Stimulated activated CD4-positive, alpha-beta T cell treated with anti-CD3 and anti-CD28 coated beads, Interleukin-15, amount 100 ng/mL, for 24 hours (primary cell): Measurements from ENCODE around the gene PDXK.

Experiments used
- DNase-seq: peaks from one replicate; pipeline ENCODE4 v3.0.0-alpha.2; 2020

Gene PDXK

DNA sequence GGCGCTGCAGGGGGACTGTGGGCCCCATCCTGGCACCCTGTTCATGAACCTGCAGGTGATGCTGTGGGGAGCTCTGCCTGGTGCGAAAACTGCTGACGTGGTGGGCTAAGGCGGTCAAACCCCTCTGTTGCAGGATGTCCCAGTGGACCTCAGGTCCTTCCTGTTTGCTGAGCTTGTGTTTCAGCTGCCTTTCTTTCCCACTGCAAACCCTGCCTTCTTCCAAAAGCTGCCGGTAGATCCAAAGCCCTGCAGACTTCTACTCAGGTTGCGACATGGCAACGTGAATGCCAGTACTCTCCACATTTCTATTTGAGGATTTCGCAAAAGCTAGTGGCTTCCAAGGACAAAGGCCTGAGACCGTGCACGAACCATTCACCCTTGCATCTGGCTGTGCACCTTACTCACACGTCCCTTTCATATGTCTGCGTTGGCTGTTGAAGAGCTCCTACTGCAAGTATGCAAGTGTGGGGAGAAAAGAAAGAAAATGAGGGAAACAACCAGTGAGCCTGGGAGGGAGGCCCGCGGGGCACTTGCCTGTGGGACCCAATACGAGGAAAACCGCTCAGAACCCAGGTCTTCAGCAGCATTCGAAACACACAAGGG lies 64.3 kb downstream of the PDXK start:
- DNase-seq, result no peak

DNA sequence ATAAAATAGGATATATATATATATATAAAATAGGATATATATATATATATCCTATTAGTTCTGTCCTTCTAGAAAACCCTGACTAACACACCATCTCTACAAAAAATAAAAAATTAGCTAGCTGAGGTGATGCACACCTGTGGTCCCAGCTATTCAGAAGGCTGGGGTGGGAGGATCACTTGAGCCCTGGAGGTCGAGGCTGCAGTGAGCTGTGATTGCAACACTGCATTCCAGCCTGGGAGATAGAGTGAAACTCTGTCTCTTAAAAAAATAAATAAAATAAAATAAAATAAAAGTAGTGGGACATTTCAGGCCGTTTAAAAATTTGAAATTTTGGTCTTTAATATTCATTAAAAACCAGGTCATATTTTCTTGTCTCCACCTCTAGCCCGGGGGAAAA lies 66.2 kb downstream of the PDXK start:
- no peak for DNase-seq

DNA sequence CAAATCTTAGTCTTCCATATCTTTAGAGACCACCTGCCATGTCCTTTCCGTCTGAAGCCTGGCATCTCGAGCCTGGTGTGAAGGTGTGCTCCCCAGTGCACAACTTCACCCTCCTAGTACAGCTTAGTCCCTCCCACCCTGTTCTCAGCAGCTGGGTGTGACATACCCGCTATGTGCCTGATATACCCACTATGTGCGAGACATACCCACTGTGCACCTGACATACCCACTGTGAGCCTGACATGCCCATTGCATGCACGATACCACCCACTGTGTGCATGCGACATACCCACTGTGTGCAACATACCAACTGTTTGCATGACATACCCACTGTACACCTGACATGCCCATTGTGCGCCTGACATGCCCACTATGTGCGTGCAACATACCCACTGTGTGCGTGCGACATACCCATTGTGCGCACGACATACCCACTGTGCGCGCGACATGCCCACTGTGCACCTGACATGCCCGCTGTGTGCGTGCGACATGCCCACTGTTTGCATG lies 67.4 kb downstream of the PDXK start:
- DNase-seq, result no peak

DNA sequence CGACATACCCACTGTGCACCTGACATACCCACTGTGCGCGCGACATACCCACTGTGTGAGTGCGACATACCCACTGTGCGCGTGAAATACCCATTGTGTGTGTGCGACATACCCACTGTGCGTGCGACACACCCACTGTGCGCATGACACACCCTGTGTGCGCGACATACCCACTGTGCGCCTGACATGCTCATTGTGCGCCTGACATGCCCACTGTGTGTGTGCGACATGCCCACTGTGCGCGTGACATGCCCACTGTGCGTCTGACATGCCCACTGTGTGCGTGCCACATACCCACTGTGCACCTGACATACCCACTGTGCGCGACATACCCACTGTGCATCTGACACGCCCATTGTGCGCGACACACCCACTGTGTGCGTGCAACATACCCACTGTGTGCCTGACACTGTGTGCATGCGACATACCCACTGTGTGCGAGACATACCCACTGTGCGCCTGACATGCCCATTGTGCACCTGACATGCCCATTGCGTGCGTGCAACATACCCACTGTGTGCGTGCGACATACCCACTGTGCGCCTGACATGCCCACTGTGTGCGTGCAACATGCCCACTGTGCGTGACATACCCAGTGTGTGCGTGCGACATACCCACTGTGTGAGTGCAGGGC lies 68.0 kb downstream of the PDXK start:
- DNase-seq, result no peak

DNA sequence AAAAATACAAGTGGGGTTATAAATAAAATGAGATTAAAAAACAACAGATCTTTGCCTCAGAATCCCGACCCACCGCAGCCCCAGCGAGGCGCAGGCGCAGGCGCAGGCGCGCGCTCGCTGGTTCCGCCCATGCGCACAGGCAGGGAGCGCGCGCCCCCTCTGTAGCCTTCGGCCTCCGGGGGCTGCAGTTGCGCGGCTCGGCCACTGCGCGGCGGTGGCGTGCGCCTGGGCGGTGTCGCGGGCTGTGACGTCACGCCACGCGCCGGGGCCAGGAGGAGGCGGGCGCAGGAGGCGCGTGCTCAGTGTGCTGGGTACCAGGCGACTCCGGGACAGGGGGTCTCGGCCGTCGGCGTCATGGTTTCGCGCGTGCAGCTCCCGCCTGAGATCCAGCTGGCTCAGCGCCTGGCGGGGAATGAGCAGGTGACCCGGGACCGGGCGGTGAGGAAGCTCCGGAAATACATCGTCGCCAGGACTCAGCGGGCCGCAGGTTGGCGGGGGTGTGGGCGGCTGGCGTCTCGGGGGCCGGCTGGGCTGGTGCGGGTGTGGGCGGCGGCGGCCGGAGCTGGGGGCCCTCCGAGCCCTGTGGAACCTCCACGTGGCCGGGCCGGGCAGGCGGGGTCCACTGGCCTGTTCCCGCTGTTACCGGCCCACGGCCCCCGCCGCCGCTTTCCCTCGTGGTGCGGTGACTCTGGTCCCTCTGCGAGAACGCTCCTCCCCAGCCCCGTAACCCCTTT lies 70.5 kb downstream of the PDXK start, which contains the start of gene RRP1:
Gene RRP1, plus strand, starts transcription at position 302 of the 734 bp plus-strand sequence. Its CDS starts 53 bp downstream, at position 355.
- DNase-seq, result peak; percentile 93

DNA sequence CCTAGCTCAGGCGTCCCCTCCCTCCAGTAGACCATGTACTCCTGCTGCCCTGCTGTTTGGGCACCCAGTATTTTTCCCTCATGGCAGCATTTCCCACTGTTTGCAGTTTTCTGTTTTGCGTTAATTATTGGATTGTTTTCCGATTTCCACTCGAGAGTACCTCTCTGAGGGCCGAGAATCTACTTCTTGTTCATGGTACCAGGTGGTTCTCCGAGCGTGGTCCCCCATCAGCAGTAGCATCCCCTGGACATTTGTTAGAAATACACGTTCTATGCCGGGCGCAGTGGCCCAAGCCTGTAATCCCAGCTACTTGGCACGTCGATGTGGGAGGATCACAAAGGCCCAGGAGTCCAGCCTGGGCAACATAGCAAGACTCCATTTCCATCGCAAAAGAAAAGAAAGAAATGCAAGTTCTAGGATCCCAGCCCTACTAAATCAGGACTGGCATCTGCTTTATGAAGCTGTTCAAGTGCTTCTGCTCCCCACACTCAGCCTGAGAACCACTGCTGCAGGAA lies 71.1 kb downstream of the PDXK start:
- no peak for DNase-seq

DNA sequence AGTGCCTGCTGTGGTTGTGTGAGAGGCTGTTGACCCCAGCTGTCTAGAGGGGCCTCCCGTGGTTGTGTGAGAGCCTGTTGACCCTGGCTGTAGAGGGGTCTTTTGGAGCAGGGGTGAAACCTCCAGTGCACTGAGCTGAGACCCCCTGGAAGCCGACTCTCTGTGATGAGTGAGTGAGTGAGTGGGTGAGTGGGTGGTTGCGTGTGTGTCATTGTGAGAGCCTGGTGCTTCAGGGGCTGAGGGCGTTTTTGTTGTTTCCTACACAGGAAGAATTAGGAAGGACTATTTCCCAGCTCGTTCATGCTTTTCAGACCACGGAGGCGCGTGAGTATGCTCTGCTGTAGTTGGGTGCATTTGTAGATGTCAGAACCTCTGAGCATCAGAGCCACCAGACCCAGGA lies 73.5 kb downstream of the PDXK start:
- no peak for DNase-seq

DNA sequence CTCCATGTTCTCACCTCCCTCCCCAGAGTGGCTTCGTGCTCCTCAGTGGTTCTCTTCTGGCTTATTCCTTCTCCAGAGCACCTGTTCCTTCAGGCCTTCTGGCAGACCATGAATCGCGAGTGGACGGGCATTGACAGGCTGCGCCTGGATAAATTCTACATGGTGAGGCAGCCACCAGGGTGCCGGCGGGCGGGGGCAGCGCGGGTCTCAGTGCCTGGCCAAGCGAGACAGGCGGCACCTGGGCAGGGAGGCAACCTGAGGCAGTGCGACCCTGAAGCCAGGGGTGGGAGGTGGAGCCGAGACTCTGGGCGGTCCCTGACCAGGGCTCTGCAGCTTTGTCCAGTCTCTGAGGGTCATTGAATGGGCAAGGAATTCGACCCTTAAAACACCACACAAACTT lies 74.3 kb downstream of the PDXK start:
- no peak for DNase-seq

DNA sequence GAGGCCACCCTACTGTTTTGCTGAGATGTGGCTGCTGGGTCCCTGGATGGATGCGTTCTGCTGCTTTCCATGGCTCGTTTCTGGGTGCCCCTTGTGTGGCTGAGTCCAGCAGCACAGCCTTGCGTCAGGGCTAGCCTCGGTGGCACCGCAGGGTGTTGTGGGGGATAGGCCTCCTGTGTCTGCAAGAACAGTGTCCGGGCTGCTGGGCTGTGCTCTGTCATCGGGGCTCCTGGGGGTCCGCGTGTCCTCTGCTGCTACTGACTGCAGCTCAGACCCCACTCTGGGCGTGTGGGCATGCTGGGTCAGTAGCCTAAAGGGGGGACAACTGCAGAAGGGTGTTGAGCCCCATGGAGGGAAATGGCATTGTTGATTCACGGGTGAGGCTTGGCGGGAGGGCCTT lies 75.4 kb downstream of the PDXK start:
- DNase-seq, result no peak

DNA sequence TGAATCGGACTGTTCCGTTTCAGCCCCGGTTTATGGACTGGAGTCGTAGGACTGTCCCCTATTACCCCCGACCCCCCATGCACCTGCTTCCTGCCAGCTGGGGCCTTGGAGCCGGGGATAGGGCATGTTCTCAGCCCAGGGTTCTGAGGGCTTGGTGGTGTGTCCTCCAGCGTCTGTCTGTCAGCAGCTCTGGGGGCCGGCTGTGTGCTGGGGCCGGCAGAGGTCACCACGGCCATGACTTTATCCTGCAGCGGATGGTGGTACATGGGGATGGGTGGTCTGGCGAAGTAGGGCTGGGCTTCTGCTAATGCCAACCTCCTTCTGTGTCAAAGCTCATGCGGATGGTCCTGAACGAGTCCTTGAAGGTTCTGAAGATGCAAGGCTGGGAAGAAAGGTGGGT lies 75.9 kb downstream of the PDXK start:
- DNase-seq, result no peak

DNA sequence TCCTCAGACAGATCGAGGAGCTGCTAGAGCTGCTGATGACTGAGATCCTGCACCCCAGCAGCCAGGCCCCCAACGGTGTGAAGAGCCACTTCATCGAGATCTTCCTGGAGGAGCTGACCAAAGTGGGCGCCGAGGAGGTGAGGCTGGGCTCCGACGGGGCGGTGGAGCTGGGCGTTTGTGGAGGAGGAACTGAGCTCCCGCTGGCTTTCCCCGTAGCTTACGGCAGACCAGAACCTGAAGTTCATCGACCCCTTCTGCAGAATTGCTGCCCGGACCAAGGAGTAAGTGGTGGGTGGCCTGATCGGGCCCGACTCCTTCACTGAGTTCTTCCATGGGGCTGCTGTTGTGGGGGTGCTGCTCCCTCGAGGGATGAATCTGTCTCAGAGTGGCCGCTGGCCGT lies 78.5 kb downstream of the PDXK start:
- no peak for DNase-seq

DNA sequence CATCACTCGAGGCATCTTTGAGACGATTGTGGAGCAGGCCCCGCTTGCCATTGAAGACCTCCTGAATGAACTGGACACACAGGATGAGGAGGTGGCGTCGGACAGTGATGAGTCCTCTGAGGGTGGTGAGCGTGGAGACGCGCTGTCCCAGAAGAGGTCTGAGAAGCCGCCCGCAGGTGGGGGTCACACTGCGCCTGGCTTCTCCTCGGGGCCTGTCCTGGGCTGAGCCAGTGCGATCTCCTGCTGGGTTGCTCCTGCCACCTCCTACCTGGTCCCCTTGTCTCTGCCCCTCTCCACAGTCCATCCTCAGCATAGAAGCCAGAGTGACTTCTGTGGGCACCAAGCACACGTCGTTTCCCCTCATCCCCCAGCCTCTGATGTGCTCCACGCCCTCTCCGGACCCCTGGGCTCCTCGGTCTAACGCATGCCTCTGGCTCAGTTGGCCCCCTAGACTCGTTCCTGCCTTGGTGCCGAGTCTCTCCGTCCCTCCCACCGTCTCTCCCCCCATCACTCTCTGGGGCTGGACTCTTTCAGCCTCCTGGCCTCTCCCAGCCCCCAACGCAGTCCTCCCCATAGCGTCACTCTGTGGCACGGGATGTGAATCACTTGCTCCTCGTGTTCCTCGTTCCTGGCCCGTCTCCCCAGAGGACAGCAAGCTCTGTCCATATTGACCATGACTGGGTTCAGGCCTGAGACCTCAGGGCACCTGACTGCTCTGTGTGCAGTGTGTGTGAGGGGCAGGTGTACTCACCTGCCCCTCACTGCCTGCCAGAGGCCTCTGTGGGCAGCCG lies 79.2 kb downstream of the PDXK start:
- no peak for DNase-seq

DNA sequence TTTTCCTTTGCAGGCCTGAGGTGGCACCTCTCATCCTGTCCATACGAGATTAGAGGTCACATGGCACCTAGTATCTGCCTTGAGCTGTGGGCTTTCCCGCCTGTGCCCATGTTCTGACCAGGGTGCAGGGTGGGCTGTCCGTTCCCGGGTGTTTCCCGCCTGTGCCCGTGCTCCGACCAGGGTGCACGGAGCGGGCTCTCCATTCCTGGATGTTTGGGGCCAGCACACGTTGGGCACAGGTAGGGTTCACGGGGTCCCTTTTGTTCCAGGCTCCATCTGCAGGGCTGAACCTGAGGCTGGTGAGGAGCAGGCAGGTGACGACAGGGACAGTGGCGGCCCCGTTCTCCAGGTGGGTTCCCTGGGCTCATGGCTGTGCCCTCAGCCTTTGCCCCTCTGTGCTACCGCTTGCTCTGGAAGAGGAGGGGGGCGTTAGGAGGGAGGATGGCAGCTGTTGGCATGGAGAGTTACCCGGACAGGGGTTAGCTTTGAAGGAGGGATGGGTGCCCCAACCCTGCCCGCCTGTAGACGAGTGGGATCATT lies 80.4 kb downstream of the PDXK start:
- no peak for DNase-seq

DNA sequence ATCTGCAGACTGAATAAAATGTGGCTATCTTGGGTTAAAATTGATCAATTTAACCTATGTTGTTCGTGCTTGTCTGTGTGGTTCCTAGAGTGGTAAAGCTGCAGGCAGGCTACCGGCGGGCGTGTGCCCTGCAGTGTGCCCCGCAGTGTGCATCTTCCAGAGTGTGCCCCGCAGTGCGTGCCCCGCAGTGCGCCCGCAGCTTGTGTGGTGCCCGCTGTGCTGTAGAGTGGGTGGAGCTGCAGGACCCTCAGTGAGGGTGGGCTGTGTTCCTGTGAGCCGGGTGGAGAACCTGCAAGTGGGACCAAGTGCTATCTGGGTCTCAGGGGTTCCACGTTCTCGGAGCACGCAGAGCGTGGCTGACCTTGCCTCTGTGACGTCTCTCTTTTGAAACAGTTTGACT lies 81.2 kb downstream of the PDXK start:
- DNase-seq, result no peak

DNA sequence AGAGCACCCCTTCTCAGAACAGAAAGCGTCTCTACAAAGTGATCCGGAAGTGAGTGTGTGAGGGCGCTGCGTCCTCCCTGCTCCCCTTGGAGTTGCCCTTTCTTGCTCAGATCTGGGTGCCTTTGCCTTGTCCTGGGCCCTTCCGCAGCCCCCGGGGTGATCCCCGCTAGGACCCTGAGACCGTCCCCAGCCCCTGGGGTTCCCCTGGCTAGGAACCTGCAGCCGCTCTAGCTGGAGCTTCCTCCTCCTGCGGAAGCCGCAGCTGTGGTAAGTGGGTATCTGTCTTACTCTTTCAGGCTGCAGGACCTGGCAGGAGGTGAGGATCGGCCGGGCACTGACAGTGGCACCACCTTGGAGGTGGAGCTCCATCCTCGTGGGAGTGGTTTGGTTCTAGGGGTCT lies 81.6 kb downstream of the PDXK start:
- DNase-seq, result no peak

DNA sequence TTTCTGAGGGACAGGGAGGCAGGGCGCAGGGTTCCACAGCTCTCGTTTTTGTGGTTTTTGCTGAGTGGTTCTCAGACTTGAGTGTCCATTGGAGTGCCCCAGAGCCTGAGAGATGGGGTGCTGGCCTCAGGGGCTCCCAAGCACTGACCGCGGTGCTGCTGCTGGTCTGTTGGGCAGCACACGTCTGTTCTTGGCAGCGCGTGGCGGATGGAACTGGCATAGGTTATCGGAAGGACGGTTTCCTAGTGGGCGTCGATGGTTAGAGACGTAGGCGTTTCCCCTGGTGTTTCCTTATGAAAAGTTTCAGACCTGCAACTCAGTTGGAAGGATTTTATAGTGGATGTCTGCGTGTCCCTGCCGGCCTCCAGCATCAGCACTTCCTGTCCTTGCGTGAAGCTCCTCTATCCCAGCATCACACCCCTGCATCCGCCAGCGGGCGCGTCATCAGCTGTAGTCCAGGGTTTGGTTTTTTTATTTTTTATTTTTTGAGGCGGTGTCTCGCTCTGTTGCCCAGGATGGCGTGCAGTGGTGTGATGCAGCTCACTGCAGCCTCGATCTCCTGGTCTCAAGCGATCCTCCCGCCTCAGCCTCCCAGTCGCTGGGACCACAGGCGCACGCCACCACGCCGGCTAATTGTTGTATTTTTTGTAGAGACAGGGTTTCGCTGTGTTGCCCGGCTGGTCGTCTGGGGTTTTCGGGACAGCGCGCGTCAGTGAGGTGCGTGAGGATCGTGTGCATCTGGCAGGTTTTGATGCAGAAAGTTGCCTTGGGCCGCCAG lies 82.3 kb downstream of the PDXK start:
- DNase-seq, result no peak

DNA sequence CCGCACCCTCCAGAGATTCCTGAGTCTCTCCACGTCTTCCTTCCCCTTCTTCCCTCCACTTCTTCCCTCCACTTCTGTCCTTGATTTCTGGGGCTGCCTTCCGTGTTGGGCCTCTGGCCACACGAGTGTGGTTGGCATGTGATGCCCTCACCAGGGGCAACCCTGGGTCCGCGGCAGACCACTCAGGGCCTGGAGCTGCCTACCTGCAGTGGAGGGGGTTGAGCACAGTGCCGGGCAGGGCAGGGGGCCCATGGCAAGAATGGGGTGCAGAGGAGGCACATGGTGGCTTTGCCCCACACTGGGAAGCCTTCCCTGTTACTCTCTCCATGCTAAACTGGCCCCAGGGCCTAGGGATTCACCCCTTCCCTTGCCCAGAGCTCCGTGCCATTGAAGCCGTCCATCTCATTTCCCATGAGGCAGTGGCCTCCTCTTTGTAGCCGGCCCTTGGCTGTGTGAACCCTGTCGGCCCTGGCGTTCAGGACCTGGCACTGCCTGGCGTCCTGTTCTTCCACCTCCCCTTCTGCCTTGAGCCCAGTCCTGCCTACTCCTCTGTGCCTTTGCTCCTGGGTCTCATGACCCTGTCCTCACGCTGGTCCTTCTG lies 83.9 kb downstream of the PDXK start:
- no peak for DNase-seq

DNA sequence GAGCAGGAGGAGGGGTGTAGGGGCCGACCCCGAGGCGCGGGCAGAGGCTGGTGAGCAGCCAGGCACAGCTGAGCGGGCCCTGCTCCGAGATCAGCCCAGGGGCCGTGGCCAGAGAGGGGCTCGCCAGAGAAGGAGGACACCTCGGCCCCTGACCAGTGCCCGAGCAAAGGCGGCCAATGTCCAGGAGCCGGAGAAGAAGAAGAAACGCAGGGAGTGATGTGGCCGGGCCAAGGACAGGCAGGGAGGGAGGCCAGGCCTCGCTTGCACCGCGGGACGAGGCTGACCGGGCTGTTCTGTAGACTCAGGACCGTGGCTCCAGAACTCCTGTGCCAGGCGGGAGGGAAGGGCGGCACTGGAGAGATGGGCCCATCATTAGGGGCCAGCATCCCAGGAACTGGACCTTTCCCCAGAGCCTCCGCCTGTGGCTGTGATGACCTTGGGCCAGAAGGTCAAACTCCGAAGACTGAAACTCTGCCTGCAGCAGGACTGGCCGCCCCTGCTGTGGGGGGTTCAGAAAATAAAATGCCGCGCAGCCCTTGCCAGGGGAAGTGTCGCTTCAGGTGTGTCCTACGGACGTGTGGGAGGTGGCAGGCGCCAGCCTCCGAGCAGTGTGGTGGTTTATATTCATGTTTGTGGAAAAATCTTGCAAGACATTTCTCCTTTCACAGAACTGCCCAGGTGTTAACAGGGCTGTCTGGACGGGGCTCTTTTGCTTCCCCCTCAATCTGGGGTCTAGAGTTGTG lies 84.8 kb downstream of the PDXK start:
- no peak for DNase-seq

DNA sequence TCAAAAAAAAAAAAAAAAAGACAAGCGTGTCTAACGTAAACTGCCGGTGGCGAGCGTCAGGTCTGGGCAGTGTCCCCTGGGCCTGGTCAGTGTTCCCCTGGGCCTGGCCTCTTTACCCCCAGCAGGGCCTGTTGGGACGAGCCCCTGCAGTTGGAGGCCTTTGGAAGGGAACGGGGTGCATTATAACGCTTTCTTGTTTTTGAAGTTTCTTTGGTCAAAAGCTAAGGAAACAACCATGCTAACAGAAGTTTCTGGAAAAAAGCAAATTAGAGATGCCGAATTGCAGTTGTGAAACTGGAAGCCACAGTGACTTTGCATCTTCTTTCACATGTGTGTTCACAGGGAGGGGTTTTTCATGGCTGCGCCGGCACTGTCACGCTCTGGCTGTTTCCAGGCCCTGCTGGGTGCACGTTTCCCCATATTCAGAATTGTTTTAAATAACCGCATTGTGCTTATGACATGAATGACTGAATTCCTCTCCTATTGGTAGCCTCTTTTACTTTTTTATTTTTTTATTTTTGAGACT lies 86.4 kb downstream of the PDXK start:
- DNase-seq, result no peak

DNA sequence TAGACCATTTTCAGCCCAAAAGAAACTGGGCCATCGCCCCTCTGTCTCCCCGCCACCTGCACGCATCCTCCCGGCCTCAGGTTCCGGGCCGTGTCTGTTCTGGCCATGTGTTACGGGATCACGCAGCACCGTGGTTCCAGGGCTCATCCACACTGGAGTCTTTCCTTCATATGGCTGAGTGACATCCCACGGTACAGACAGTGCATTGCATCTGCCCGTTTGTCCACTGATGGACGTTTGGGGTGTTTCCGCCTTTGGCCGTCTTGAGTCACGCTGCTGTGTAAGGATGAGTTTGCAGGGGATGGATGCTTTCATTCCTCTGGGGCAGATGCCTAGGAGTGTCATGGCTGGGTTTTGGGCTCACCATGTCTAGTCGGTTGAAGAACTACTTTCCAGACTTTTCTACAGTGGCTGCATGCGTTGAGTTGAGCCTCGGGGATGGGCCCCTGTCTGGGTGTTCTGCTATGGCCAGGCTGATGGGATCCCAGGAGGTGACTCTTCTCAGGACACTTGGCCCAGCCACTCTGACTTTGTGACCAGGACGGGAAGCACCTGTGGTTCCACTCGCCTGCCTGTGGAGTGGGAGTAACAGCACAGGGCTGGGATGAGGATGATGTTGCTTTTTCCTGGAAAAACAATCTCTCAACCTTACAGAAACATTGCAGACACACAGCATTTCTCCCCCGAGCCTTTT lies 87.2 kb downstream of the PDXK start:
- DNase-seq, result no peak
